Suprapubic skin (tissue), 4 donors: ENCODE measurements around the gene GIMAP8.

Source experiments
- CTCF ChIP-seq, 2 donors: fragments of 200-600 bp in 1 of 2; fragments of 450-650 bp in 1 of 2; sonication (generic) in 1 of 2; IDR thresholded peaks; one replicate each; pipeline ENCODE4 v1.5.1; 2016 to 2019; ENCODE audit warnings: antibody characterized with exemption in 2 of 2, mild to moderate bottlenecking in 1 of 2, moderate library complexity in 1 of 2
- POLR2A ChIP-seq, 2 donors: fragments of 450-650 bp; IDR thresholded peaks; one replicate each; pipeline ENCODE4 v1.6.1; 2017; ENCODE audit warnings: antibody characterized with exemption in 2 of 2, mild to moderate bottlenecking in 2 of 2, moderate library complexity in 2 of 2
- POLR2AphosphoS5 ChIP-seq, 3 donors: sonication (generic); formaldehyde crosslinking; IDR thresholded peaks; one replicate each; pipeline ENCODE4 v1.6.1; 2017; ENCODE audit warnings: antibody characterized with exemption in 3 of 3

DNA sequence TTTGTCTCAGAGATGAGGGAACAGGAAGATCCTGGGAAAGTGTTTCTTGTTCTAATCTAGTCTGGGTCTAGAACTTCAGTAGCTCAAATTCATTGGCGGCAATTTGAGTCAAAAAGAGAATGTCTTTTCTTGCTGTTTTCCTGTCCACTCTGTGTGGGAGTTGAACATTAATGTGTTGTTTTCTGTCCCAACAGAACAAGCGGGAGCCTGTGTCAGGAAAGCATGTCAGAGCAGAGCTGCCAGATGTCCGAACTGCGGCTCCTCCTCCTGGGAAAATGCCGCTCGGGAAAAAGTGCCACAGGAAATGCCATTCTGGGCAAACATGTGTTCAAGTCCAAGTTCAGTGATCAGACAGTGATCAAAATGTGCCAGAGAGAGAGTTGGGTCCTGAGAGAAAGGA is 16.0 kb downstream of the GIMAP8 start:
- no peak for TF ChIP-seq POLR2A (IDR thresholded peaks at IDR 0.05)
- no peak for TF ChIP-seq CTCF (IDR thresholded peaks at IDR 0.05)
- no peak for TF ChIP-seq POLR2AphosphoS5 (IDR thresholded peaks at IDR 0.05)
